Peyer's patch (tissue), 4 donors: Measurements from ENCODE around the gene MAP2. TPM values are rescaled to one million over a fixed set of nuclear protein-coding genes. Genes with fewer than 3 reads are reported as not detected.
A peak's percentile ranks its signal among the peaks of the same experiment; 100 is the strongest.

Experiments used
- DNase-seq, 3 donors: peaks; one replicate each; pipeline ENCODE4 v3.0.0-alpha.2; 2017 to 2019
- H3K27ac ChIP-seq, 4 donors: fragments of 200-600 bp; sonication (generic); one replicate each; pipeline ENCODE4 v1.5.1; 2016 to 2019
- H3K27me3 ChIP-seq, 2 donors: fragments of 200-600 bp; sonication (generic); one replicate each; pipeline ENCODE4 v1.5.1; 2019
- H3K36me3 ChIP-seq, 3 donors: fragments of 200-600 bp; sonication (generic); one replicate each; pipeline ENCODE4 v1.5.1; 2016 to 2019
- H3K4me1 ChIP-seq, 4 donors: fragments of 200-600 bp; sonication (generic); one replicate each; pipeline ENCODE4 v1.5.1; 2016 to 2019
- H3K4me3 ChIP-seq, 4 donors: fragments of 200-600 bp; sonication (generic); 1 replicate in 3 of 4; 2 replicates in 1 of 4; pipeline ENCODE4 v1.5.1; 2016 to 2019; ENCODE audit warnings: mild to moderate bottlenecking in 1 of 4
- H3K9me3 ChIP-seq, 4 donors: fragments of 200-600 bp; sonication (generic); one replicate each; pipeline ENCODE4 v1.5.1; 2016 to 2019; ENCODE audit warnings: mild to moderate bottlenecking in 1 of 4
- POLR2A ChIP-seq, 2 donors: fragments of 450-650 bp; IDR thresholded peaks; one replicate each; pipeline ENCODE4 v1.5.1; 2017; ENCODE audit warnings: antibody characterized with exemption in 2 of 2, mild to moderate bottlenecking in 2 of 2, moderate library complexity in 2 of 2
- total RNA-seq, 4 donors: library from RNA; depleted of rRNA; stranded (reverse); fragments of >200 nt; gene quantifications; one replicate each; pipeline ENCODE4 v1.1.0, GENCODE V29; 2016
- TF ChIP-seq, protein P1 (sequence below), 6 experiments: fragments of 450-650 bp in 4 of 6; fragments of 200-600 bp in 2 of 6; sonication (generic) in 1 of 6; IDR thresholded peaks; one replicate each; pipeline ENCODE4 v1.5.1; 2017 to 2019; ENCODE audit warnings: antibody characterized with exemption in 6 of 6, mild to moderate bottlenecking in 3 of 6, moderate library complexity in 1 of 6

Gene MAP2
- total RNA-seq, 4 donors from 2014 or later, result 0.70 to 19.8 (median 4.1) TPM

GRCh38 chr2:209690029-209690754 lies 266.3 kb downstream of the MAP2 start:
- Histone ChIP-seq H3K4me3 (no peak overlapping the region), H3K4me1 (no peaks in the 10 kb centered on the region), H3K36me3 (no peaks in the 10 kb centered on the region), H3K27ac (no peak overlapping the region), H3K27me3 (no peaks in the 10 kb centered on the region), H3K9me3 (no peaks in the 10 kb centered on the region)
- no peak for TF ChIP-seq POLR2A (IDR thresholded peaks at IDR 0.05)
- DNase-seq, result no peak

GRCh38 chr2:209694748-209695147 lies 270.9 kb downstream of the MAP2 start:
- Histone ChIP-seq H3K36me3 (no peaks in the 10 kb centered on the region), H3K4me1 (no peaks in the 10 kb centered on the region), H3K27me3 (no peaks in the 10 kb centered on the region), H3K4me3 (no peak overlapping the region), H3K9me3 (no peaks in the 10 kb centered on the region), H3K27ac (peak overlapping the region in 1 of 4 donors; percentile 34)
- no peak for TF ChIP-seq POLR2A (IDR thresholded peaks at IDR 0.05)
- TF ChIP-seq, protein P1, sequence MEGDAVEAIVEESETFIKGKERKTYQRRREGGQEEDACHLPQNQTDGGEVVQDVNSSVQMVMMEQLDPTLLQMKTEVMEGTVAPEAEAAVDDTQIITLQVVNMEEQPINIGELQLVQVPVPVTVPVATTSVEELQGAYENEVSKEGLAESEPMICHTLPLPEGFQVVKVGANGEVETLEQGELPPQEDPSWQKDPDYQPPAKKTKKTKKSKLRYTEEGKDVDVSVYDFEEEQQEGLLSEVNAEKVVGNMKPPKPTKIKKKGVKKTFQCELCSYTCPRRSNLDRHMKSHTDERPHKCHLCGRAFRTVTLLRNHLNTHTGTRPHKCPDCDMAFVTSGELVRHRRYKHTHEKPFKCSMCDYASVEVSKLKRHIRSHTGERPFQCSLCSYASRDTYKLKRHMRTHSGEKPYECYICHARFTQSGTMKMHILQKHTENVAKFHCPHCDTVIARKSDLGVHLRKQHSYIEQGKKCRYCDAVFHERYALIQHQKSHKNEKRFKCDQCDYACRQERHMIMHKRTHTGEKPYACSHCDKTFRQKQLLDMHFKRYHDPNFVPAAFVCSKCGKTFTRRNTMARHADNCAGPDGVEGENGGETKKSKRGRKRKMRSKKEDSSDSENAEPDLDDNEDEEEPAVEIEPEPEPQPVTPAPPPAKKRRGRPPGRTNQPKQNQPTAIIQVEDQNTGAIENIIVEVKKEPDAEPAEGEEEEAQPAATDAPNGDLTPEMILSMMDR (IDR thresholded peaks at IDR 0.05), result no peak
- DNase-seq, result no peak

DNA sequence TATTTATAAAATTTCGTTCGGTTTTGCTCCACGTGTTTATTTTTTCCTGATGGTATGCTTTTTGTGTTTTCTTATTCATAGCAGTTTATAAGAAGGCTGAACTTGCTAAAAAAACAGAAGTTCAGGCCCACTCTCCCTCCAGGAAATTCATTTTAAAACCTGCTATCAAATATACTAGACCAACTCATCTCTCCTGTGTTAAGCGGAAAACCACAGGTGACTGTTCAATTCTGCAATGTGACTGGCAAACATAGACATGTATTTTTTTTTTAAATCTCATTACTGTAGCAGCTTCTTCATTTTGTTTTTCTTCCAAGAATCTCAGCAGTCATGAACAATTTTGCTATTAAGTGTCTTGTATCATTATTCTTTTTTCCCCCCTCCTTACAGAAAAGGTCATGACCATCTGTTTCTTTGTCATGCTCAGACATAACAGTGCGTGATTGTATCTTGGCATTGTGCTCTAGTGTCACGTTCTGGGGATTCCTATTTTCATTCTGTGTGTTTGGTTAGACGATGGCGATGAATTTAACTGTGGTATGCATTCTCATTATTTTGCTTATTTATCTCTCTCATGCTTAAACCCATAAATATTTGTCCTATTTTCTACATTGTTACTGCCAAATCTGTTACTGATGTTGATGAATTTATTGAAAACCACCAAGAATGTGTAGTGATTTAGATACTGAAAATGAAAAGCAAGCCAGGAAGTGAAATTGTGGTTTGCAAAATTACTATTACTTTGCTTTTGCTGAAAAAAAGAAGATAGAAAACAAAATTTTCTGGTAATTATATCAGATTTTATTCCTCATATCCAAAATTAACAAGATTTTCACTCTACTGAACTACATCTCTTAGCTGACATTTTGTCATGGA lies 273.2 kb downstream of the MAP2 start:
- Histone ChIP-seq H3K4me3 (no peak overlapping the region), H3K4me1 (no peaks in the 10 kb centered on the region)

DNA sequence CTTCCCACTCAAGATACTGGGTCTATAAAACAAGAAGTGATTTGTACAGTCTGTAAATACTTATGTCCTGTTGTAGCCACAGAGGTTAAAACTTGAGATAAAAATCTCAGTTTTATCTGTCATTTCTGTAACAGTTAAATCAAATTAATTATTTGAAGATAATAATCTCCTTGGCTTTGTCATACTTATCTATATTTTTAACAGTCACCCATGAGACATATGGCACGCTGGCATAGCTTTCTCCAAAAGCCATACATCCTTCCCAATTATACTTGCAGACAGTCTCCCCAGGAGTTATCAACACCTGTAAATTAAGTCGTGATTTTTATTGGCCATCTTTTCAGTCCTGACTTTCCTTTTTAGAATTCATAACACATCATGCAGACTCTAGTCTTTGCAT lies 278.9 kb downstream of the MAP2 start:
- H3K4me3 ChIP-seq, result no peak overlapping the region
- no peaks in the 10 kb centered on the region for H3K36me3 ChIP-seq
- no peaks in the 10 kb centered on the region for H3K27me3 ChIP-seq
- no peaks in the 10 kb centered on the region for H3K9me3 ChIP-seq
- TF ChIP-seq, protein P1 (IDR thresholded peaks at IDR 0.05), result no peak
- TF ChIP-seq POLR2A (IDR thresholded peaks at IDR 0.05), result no peak
- H3K27ac ChIP-seq, result no peak overlapping the region
- no peaks in the 10 kb centered on the region for H3K4me1 ChIP-seq
- no peak for DNase-seq

More for the DNA sequence above, 273.2 kb downstream of the MAP2 start:
- no peak for TF ChIP-seq POLR2A (IDR thresholded peaks at IDR 0.05)
- TF ChIP-seq, protein P1 (IDR thresholded peaks at IDR 0.05), result no peak
- DNase-seq, result no peak
- Histone ChIP-seq H3K9me3 (no peaks in the 10 kb centered on the region), H3K27ac (no peak overlapping the region), H3K36me3 (no peaks in the 10 kb centered on the region), H3K27me3 (no peaks in the 10 kb centered on the region)

GRCh38 chr2:209713219-209713618 lies 289.4 kb downstream of the MAP2 start:
- DNase-seq, result no peak
- H3K4me1 ChIP-seq, result no peaks in the 10 kb centered on the region
- H3K27ac ChIP-seq, result no peak overlapping the region
- no peaks in the 10 kb centered on the region for H3K36me3 ChIP-seq
- no peak overlapping the region for H3K4me3 ChIP-seq
- no peaks in the 10 kb centered on the region for H3K9me3 ChIP-seq
- H3K27me3 ChIP-seq, result no peaks in the 10 kb centered on the region
- no peak for TF ChIP-seq POLR2A (IDR thresholded peaks at IDR 0.05)
- TF ChIP-seq, protein P1 (IDR thresholded peaks at IDR 0.05), result no peak

DNA sequence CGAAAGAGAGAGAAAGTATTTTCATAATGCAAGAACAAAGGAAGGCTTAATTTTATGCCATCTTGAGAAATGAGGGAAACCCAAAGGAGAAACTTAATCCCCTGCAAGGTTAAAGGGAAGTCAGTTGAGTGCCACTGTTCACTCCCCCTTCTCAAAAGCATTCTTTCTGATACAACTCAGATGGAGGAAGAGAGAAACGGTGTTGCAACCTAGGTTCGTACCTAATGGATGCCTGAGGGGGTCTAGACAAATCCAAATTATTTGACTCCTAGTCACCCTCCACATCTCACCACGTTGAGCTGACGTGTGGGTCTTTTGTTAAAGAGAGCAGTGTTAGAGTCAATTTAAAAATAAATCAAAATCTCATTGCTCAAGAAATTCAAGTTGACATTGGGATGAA lies 295.2 kb downstream of the MAP2 start:
- Histone ChIP-seq H3K36me3 (no peaks in the 10 kb centered on the region), H3K27ac (no peak overlapping the region), H3K27me3 (no peaks in the 10 kb centered on the region), H3K4me1 (no peaks in the 10 kb centered on the region), H3K9me3 (no peaks in the 10 kb centered on the region), H3K4me3 (no peak overlapping the region)
- TF ChIP-seq POLR2A (IDR thresholded peaks at IDR 0.05), result no peak
- TF ChIP-seq, protein P1 (IDR thresholded peaks at IDR 0.05), result no peak
- DNase-seq, result no peak
